Type B pancreatic cell (in vitro differentiated cells): ENCODE data around the gene FAHD1. TPM values are rescaled to one million over a fixed set of nuclear protein-coding genes. Genes with fewer than 3 reads are reported as not detected.
A peak's percentile ranks its signal among the peaks of the same experiment; 100 is the strongest.

ENCODE experiments used
- DNase-seq: peaks from one replicate; pipeline ENCODE4 v3.0.0; 2021; ENCODE audit warnings: mixed read lengths; ENCODE audit not compliant: unreplicated experiment; ENCODE audit errors: extremely low spot score
- H3K27ac Mint-ChIP-seq: 2 replicates; pipeline ENCODE4 v1.8.0; 2021; ENCODE audit warnings: mild to moderate bottlenecking, mixed read lengths
- H3K27me3 Mint-ChIP-seq: 2 replicates; pipeline ENCODE4 v1.8.0; 2021; ENCODE audit warnings: mixed read lengths
- H3K36me3 Mint-ChIP-seq: 2 replicates; pipeline ENCODE4 v1.8.0; 2021; ENCODE audit warnings: mixed read lengths
- H3K4me1 Mint-ChIP-seq: one replicate; pipeline ENCODE4 v1.8.0; 2021; ENCODE audit warnings: mixed read lengths; ENCODE audit not compliant: unreplicated experiment
- H3K4me3 Mint-ChIP-seq: 2 replicates; pipeline ENCODE4 v1.8.0; 2021; ENCODE audit warnings: mild to moderate bottlenecking, mixed read lengths
- H3K9me3 Mint-ChIP-seq: 2 replicates; pipeline ENCODE4 v1.8.0; 2021; ENCODE audit warnings: mixed read lengths
- CTCF ChIP-seq: fragments of 200-600 bp; sonication (generic); conservative IDR thresholded peaks from 2 replicates; pipeline ENCODE4 v1.5.0; 2021; ENCODE audit warnings: antibody characterized with exemption, mild to moderate bottlenecking
- total RNA-seq: library from RNA; stranded (reverse); gene quantifications from 2 replicates; pipeline ENCODE4 v1.2.1, GENCODE V29; 2021; ENCODE audit warnings: low replicate concordance

Gene FAHD1
- total RNA-seq, 1 donor from 2014 or later, result 33.2 TPM

- H3K4me1 Mint-ChIP-seq, result no peaks in the 10 kb centered on the region
- no peaks in the 10 kb centered on the region for H3K9me3 Mint-ChIP-seq
- H3K27ac Mint-ChIP-seq, result no peak overlapping the region
- DNase-seq, result no peak
- no peak overlapping the region for H3K4me3 Mint-ChIP-seq
- H3K27me3 Mint-ChIP-seq, result no peaks in the 10 kb centered on the region
- H3K36me3 Mint-ChIP-seq, result no peaks in the 10 kb centered on the region
- TF ChIP-seq CTCF, result no peak
Observed at GRCh38 chr16:1791256-1791942, 35.6 kb upstream of the FAHD1 start.

- TF ChIP-seq CTCF, result no peak
- Mint-ChIP-seq H3K4me3 (no peak overlapping the region), H3K4me1 (no peaks in the 10 kb centered on the region), H3K27me3 (no peaks in the 10 kb centered on the region), H3K36me3 (peaks cover 2% of the 10 kb centered on the region), H3K9me3 (no peaks in the 10 kb centered on the region), H3K27ac (no peak overlapping the region)
- DNase-seq, result peak; percentile 68
Observed at GRCh38 chr16:1791943-1792812, 34.8 kb upstream of the FAHD1 start.

- no peaks in the 10 kb centered on the region for H3K9me3 Mint-ChIP-seq
Observed at GRCh38 chr16:1792836-1793577, 34.0 kb upstream of the FAHD1 start.

GRCh38 chr16:1793578-1794220, 33.3 kb upstream of the FAHD1 start, which contains the start of gene IGFALS:
IGFALS (minus strand) TSS chr16:1793705; CDS start chr16:1793652, 53 bp downstream.
- no peaks in the 10 kb centered on the region for H3K4me1 Mint-ChIP-seq
- DNase-seq, result peak; percentile 67
- no peak within 1 kb of the TSS for H3K4me3 Mint-ChIP-seq
- H3K27ac Mint-ChIP-seq, result no peak within 1 kb of the TSS
- no peak for TF ChIP-seq CTCF
- H3K36me3 Mint-ChIP-seq, result peaks cover 3% of the 10 kb centered on the region
- H3K27me3 Mint-ChIP-seq, result no peaks in the 10 kb centered on the region
- H3K9me3 Mint-ChIP-seq, result no peaks in the 10 kb centered on the region

More at GRCh38 chr16:1792836-1793577, 34.0 kb upstream of the FAHD1 start:
- DNase-seq, result no peak
- Mint-ChIP-seq H3K27me3 (no peaks in the 10 kb centered on the region), H3K27ac (no peak overlapping the region), H3K4me1 (no peaks in the 10 kb centered on the region), H3K4me3 (no peak overlapping the region), H3K36me3 (peaks cover 3% of the 10 kb centered on the region)
- no peak for TF ChIP-seq CTCF

- no peak for TF ChIP-seq CTCF
- no peak overlapping the region for H3K4me3 Mint-ChIP-seq
- no peaks in the 10 kb centered on the region for H3K4me1 Mint-ChIP-seq
- peaks cover 5% of the 10 kb centered on the region for H3K9me3 Mint-ChIP-seq
- H3K36me3 Mint-ChIP-seq, result peaks cover 8% of the 10 kb centered on the region
- no peak overlapping the region for H3K27ac Mint-ChIP-seq
- H3K27me3 Mint-ChIP-seq, result no peaks in the 10 kb centered on the region
- DNase-seq, result peak; percentile 70
Observed at GRCh38 chr16:1794221-1794871, 32.7 kb upstream of the FAHD1 start.
